Measurements from ENCODE around the gene EDIL3. TPM values are rescaled to one million over a fixed set of nuclear protein-coding genes. Genes with fewer than 3 reads are reported as not detected.

EDIL3 gene
- total and polyA plus RNA-seq, 2 of the 13 experiments (the other 11 are each of a cell fraction or from before 2014, with no cell fraction given): 0.01 TPM; not detected in 1

GRCh38 chr5:84257061-84257460 is 127.6 kb downstream of the EDIL3 start:
- ChIA-PET CTCF (ENCODE audit: low intra/inter-chr PET ratio, low total read pairs) (no interaction called here), POLR2A (no interaction called here)
- DNase-seq (ENCODE audit: low spot score) (no peak), FAIRE-seq (no peak), ATAC-seq (no peak)
- intact Hi-C loops (cut with micrococcal nuclease; ENCODE audit: unreplicated experiment): loop anchor here (10.0 kb wide), 1 partner anchor 332 kb away; no protein-coding TSS in a partner anchor
- WGBS (ENCODE audit: low lambda C conversion rate): 7% methylated on average over 2 of the region's 2 CpGs
- no TSS peak for BruUV-seq (replicated peaks)
- no peaks in the 10 kb centered on the region for H3K9me3 ChIP-seq (ENCODE audit: low read length)
- no peak overlapping the region for H3K4me3 ChIP-seq (replicated peaks in 1 of 3; ENCODE audit: insufficient read depth in 1 of 3, low read depth in 2 of 3, low read length in 3 of 3)
- H2AFZ ChIP-seq (ENCODE audit: low read length): no peak overlapping the region
- TF ChIP-seq NFYB (CRISPR knock-in tag; IDR thresholded peaks at IDR 0.05) (no peak), ZNF614 (CRISPR knock-in tag; IDR thresholded peaks at IDR 0.05; ENCODE audit: borderline replicate concordance) (no peak), MZF1 (CRISPR knock-in tag; IDR thresholded peaks at IDR 0.05; ENCODE audit: borderline replicate concordance) (no peak), JARID2 (CRISPR knock-in tag; IDR thresholded peaks at IDR 0.05; ENCODE audit: insufficient replicate concordance) (no peak), ZNF121 (CRISPR knock-in tag; IDR thresholded peaks at IDR 0.05) (no peak), ZNF33B (CRISPR knock-in tag; IDR thresholded peaks at IDR 0.05) (no peak), ZNF501 (CRISPR knock-in tag; IDR thresholded peaks at IDR 0.05) (no peak), MTF2 (CRISPR knock-in tag; IDR thresholded peaks at IDR 0.05; ENCODE audit: borderline replicate concordance) (no peak), ZNF768 (CRISPR knock-in tag; IDR thresholded peaks at IDR 0.05) (no peak), ZGPAT (CRISPR knock-in tag; IDR thresholded peaks at IDR 0.05) (no peak), KMT2A (CRISPR knock-in tag; IDR thresholded peaks at IDR 0.05) (no peak), ZNF747 (CRISPR knock-in tag; IDR thresholded peaks at IDR 0.05; ENCODE audit: borderline replicate concordance) (no peak), ZNF20 (CRISPR knock-in tag; IDR thresholded peaks at IDR 0.05) (no peak), TFE3 (CRISPR knock-in tag; IDR thresholded peaks at IDR 0.05) (no peak), RELA (CRISPR knock-in tag; IDR thresholded peaks at IDR 0.05) (no peak), ZNF253 (CRISPR knock-in tag; IDR thresholded peaks at IDR 0.05; ENCODE audit: borderline replicate concordance) (no peak), ZNF414 (CRISPR knock-in tag; IDR thresholded peaks at IDR 0.05) (no peak), ZFY (CRISPR knock-in tag; IDR thresholded peaks at IDR 0.05) (no peak)
- H3K79me2 ChIP-seq (ENCODE audit: insufficient read depth, low read length): no peaks in the 10 kb centered on the region
- no peak overlapping the region for H3K9ac ChIP-seq (ENCODE audit: insufficient read depth, low read depth, low read length)
- in situ Hi-C loops (cut with HindIII; ENCODE audit: extremely low pct_ligation_motif_present, low pct_unique_long_range_greater_than_20kb): loop anchor here (5.0 kb wide), 1 partner anchor 535 kb away; the partner anchor contains the start of gene HAPLN1
- no peaks in the 10 kb centered on the region for H3K27me3 ChIP-seq (ENCODE audit: control insufficient read depth in 1 of 2, insufficient read depth in 2 of 2, low read length in 2 of 2)
- H3K4me2 ChIP-seq (ENCODE audit: low read depth, low read length): no peak overlapping the region
- no peaks in the 10 kb centered on the region for H4K20me1 ChIP-seq (ENCODE audit: insufficient read depth, low read length)
- H3K27ac ChIP-seq (ENCODE audit: extremely low read length, insufficient read depth, low read length): no peak overlapping the region
- no peaks in the 10 kb centered on the region for H3K4me1 ChIP-seq (ENCODE audit: insufficient read depth, low read length)
- no peaks in the 10 kb centered on the region for H3K36me3 ChIP-seq (replicated peaks in 1 of 2; ENCODE audit: control insufficient read depth in 1 of 2, insufficient read depth in 2 of 2, low read length in 2 of 2)

Measured in HepG2 (cell line).